NCI-H526 treated with DMSO at 0.1 percent for 48 hours (cell line): ENCODE results near the gene U2AF2.
"Not testable (repeated sequence)": the region's sequence is repeated elsewhere in the genome, so short reads cannot be mapped to it uniquely, and the experiment has no call there.

Experiments
- DNase-seq: peaks from one replicate; lab custom pipeline; 2025; lab: John Stamatoyannopoulos, UW

U2AF2 gene

DNA sequence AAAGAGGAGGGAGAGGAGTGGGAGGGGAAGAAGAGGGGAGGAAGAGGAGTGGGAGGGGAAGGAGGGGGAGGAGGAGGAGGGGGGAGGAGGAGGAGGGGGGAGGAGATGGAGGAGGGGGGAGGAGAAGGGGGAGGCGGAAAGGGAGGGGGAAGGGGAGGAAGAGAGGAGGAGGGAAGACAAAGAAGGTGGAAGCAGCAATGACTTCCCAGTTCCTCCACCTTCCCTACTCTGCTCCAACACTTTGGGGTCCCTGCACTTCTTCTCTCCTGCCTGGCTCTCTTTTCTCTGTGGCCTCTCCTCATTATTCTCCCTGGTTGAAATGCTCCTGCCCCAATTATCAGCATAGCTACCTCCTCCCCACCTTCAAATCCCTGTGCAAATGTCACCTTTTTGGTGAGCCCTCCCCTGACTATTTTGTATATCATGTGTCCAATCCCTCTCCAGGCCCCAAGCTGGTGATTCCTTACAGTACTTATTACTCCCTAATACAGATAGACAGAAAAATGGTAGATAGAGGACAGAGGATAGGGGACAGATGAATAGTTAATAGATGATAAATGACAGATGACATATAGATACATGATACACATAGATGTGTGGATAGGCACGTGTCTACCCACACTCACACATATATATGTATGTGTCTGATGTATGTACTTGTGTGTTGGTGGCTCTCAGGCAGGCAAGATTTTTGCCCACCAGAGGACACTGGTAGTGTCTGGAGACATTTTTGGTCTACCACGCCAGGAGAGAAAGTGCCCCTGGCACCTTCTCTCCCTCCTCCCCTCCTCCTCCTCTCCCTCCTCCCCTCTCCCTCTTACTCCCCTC lies 58.2 kb downstream of the U2AF2 start:
- DNase-seq, result no peak

DNA sequence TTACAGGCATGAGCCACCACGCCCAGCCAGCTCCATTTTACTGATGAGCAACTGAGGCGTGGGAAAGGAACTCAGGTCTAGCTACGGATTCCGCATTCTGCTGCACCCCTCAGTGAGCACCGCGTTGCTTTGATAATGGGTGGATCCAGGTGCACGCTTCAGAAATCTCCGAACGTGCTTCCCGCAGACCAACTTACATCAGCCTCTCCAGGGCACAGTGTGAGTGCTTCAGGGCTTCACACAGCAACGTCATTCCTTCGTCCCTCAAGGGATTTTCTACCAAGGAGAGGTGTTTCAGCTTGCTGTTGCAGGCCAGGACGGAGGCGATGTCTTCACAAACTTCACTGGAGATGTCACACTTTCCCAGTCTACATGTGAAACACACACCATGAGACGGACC lies 61.7 kb downstream of the U2AF2 start:
- DNase-seq, result no peak

DNA sequence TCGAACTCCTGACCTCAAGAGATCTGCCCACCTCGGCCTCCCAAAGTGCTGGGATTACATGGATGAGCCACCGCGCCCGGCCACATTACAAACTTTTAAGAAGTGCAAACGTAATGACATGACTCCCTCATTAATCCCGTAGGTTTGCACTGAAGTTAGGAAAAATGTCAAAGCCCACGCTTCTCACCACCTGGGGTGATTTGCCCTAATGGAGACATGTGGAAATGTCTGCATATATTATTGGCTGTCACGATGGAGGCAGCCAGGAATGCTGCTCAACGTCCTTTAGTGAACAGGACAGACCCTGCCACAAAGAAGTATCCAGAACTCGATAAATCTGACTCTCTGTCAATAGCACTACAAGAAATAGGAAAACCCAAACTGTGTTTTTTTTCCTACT lies 62.4 kb downstream of the U2AF2 start:
- DNase-seq, result no peak

- DNase-seq, result not testable (repeated sequence)
Observed at GRCh38 chr19:55717879-55718711, 63.3 kb downstream of the U2AF2 start.

DNA sequence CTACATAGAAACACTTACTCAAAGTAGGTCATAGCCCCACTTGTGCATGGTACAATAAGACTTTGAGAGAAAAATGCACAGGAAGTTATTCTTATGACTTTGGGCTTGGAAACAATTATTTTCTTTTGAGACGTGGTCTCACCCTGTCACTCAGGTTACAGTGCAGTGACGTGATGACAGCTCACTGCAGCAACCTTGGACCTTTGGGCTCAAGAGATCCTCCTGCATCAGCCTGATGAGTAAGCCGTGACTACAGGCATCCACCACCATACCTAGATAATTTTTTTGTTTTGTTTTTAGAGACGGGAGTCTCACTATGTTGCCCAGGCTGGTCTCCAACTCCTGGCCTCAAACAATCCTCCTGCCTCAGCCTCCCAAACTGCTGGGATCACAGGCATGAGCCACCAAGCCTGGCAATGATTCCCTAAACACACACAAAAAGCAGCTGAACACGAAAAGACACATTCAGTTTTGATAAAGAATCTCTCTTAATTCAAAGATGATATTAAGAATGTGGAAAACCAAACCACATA lies 65.4 kb downstream of the U2AF2 start:
- DNase-seq, result no peak

- DNase-seq, result no peak
Observed at GRCh38 chr19:55720801-55721200, 66.0 kb downstream of the U2AF2 start.

GRCh38 chr19:55723491-55723890 lies 68.7 kb downstream of the U2AF2 start:
- DNase-seq, result no peak
